GM19395 (cell line): ENCODE measurements around the gene TADA2B.
A peak's percentile ranks its signal among the peaks of the same experiment; 100 is the strongest.

Experiments
- ATAC-seq: cut with Tn5 transposase; IDR thresholded peaks from one replicate; pipeline ENCODE4 v1.9.1; 2021; ENCODE audit warnings: mild to moderate bottlenecking, moderate library complexity; ENCODE audit not compliant: unreplicated experiment

The TADA2B gene

DNA sequence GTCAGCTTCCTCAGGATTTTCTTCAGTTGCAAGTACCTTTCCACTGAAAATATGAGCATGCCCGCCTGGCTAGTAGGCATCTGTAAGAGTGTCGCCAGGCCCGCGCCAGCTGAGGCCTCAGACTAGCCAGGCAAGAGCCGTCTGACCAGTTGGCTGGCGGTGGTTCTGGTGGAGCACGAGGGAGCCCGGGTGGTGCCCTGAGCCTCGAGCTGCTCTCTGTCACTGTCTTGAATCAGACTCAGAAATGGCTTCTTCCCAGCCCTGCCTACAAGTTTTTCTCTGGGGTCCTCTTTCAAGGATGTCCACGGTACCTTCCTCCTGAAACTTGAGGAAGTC lies 12.8 kb downstream of the TADA2B start:
- ATAC-seq, result no peak

DNA sequence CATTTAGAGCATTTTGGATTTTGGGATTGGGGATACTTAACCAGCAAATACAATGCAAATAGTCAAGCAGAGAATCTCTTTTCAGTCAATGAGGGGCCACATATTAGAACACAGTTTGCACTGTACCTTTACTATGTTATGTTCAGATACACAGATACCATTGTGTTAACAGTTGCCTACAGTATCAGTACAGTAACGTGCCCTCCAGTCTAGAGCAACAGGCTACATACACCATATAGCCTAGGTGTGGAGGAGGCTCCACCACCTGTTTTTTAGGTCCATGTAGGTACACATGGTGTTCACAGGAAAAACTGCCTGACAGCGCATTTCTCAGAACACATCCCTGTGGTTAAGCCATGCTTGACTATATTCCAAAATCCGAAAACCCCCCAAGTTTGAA lies 15.6 kb downstream of the TADA2B start:
- ATAC-seq, result peak; percentile 27

DNA sequence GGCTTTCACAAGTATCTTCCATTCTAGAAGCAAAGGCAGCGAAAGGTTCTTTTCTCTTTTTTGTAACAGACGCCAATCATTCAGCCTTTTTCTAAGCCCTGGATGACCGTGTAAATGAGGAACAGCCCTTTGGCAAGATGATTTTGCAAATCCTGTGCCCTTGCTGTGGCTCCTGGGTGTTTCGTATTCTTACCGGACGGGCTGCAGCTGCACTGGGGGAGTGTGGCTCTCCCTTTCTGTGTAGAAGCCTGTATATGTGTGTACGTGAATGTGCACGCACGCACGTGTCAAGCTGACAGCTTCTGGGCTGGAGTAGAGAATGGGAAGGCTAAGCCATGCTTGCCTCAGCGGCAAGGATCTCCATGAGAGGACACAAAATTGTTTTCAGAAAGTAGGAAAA lies 16.5 kb downstream of the TADA2B start:
- ATAC-seq, result no peak

DNA sequence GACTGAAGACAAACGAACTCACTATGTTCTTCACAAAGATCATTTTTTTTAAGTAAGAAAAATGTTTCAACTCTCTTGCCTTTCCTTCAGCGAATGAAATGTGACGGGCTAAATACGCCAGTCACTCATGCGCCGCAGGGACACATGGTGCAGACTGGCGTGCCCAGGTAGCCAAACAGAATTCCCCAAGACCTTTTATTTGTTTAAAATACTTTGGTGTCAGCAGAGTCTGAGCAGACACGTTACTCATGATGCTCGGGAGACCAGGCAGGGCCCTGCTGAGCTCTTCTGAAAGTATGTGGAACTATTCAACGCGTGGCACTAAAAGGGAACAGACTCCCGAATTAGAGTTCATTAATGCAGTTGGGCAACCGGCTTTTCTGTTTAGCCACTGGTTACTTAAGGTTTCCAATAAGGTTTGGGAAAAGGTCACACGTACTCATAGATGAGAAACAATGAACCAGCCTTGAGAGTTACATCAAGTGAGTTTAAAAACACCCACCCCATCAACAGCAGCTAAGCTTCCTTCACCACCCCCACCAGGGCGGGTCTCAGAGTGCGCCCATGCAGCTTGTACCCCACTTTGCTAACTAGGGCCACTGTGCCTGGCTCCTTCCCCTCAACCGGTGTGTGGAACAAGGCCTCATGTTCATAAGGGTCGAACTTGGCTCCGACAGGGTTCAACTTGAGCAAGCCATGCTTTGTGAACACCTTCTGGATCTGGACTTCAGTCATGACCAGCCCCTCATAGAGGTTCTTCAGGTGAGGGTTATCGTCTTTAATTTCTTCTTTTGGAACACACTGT lies 17.4 kb downstream of the TADA2B start:
- ATAC-seq, result no peak

DNA sequence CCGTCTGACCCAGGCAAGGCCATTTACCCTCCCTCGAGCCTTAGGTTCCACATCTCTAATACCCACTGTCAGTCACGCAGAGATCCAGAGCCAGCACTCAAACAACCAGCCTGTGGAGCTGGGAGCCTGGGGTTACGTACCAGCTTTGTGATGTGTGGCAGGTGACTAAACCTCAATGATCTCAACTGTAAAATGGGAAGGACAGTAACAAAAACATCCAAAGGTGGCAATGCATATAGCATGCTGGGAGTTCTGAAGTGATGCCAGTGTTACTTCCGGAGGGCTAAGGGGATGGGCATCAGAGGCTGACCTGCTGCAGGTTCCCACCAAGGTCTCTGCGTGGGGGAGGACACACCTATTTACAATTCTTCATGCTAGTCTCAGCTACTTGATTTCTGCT lies 18.6 kb downstream of the TADA2B start:
- no peak for ATAC-seq

DNA sequence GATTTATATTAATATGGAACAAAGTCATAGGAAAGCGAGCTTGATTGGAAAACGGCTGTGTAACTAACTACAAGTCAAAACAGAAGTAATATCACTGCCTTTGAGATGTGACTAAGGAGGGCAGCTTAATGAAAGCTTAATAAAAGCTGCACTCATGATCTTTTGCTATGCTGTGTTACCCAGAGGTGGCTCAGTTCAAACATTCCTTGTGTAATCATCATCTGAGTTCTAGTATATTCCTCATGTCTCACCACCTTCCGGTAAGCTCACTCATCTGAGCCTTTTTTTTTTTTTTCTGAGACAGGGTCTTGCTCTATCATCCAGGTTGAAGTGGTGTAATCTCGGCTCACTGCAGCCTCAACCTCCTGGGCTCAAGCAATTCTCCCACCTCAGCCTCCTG lies 19.6 kb downstream of the TADA2B start:
- ATAC-seq, result no peak

DNA sequence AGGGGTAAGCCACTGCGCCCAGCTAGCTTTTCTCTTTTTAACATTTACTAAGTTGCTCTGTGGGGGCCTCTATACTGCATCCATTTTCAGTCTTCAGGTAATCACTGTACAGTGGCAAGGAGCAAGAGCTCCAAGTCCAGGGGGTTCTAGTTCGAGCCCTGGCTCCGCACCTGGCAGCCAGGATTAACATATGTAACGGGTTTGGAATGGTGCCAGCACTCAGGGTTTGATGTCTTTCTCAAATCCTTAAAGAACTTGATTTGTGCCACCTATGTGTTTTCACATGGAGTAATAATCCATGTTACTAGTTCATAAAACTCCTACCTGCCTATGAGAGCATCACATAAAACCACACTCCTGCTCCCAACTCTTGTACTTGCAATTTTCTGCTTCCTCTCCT lies 20.2 kb downstream of the TADA2B start:
- ATAC-seq, result no peak

DNA sequence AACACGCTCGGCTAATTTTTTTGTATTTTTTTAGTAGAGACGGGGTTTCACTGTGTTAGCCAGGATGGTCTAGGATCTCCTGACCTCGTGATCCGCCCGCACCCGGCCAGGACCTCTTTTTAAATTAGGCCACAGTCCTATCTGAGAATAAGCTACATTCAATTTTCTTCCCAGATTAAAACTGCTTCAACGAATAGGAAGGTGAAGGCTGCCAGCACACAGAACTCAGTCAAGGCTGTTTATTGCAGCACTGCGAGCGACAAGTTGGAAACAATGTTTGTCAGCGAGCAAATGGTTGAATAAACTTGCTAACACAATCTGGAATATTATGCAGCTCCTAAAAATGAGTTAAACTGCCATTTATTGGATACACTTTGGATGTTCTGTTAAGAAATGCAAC lies 22.8 kb downstream of the TADA2B start:
- ATAC-seq, result no peak

DNA sequence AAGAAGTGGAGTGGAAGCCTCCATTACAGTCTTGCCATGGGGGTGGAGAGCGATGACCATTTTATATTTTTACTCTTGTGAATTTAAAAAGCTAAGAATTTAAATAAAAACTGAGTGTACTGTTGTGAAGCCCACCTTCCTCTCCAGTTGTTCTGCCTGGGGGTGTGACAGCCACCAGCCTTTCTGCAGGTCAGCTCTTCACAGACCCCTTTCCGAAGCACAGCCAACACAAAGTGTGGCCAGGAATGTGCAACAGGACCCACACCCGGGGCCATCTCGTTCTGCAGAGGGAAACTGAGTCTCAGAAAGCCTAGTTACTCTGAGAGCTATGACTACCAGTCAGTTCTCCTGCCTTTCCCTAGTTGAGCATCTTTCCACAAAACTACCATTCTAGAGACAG lies 23.3 kb downstream of the TADA2B start:
- no peak for ATAC-seq

DNA sequence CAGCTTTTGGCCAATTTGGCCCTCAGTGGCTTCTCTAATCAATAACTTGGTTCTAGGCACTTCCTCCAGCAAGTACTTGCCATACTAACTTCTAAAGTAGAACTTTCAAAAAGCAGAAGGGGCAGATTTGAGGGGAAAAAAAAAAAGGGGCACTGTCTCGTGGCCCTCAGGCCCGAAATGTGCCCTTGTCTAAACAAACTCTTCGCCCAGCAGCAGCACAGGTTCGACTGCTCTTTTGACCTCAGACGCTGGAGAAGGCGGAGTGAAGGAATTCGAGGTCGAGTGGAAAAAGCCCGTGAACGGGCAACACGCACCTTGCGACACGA lies 23.9 kb downstream of the TADA2B start:
- ATAC-seq, result no peak

DNA sequence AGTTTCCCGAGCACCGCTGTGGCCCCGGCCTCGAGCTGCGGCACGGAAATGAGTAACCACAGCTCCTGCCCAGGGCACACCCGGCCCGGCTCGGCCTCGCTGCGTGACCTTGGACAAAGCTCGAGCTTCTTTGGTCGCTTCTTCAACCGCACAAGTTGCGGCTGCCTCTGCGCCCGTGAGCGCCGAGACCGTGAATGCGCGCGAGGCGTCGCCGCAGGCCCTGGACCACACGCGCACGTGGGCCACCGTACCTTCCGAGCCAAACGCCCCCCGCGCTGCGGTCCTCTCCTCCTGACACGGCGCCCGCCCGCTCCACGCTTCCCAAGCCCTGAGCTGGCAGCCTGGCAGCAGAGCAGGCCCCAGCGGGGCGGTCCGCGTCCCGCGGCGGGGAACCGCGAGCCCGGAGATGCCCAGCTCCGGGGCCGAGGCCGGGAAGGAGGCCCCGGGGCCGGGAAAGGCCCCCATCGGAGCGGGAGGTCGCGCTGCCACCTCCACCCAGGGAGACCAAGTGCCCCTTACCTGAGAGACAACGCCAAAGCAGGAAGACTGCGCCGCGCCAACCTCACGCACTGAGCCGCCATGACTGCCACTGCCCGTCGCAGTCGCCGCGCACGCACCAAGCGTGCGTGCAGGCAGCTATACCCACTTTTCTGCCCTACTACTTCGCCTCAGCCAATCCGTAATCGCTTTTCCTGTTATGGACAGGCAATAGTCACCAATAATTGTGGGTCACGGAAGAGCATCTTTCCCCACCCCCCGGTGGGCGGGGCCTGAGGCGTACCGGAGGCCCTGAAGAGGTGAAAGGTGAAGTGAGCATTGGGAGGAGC lies 24.5 kb downstream of the TADA2B start, which contains the start of gene GRPEL1:
TSS of gene GRPEL1 (minus strand) at position 613 of the 827 bp plus-strand sequence. CDS start at position 581, 32 bp downstream.
- peak; percentile 82 for ATAC-seq

DNA sequence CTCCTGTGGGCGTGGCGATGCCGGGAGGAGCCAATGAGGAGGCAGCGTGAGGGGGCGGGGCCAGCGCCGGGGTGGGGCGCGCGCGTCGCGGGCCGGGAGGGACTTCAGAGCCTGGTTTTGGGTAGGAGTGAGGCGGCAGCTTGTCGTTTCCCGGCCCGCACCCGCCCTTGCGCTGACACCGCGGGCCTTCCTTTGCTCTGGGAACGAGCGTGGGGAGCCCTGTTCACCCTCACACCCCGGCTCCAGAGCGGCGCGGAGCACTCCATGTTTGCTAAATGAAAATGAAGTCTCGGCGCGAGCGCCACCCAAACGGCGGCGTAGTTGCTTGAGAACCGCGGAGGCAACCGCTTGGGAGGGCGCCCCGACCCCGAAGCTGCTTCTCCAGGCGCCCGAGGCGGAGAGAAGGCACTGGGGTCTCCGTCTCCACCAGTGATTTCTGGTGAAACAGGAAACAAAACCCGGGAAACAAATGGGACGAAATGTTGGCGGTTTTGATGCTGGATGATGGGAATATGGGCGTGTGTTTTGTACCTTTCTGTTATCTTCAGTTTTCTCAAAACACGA lies 25.2 kb downstream of the TADA2B start:
- peak; percentile 37 for ATAC-seq

DNA sequence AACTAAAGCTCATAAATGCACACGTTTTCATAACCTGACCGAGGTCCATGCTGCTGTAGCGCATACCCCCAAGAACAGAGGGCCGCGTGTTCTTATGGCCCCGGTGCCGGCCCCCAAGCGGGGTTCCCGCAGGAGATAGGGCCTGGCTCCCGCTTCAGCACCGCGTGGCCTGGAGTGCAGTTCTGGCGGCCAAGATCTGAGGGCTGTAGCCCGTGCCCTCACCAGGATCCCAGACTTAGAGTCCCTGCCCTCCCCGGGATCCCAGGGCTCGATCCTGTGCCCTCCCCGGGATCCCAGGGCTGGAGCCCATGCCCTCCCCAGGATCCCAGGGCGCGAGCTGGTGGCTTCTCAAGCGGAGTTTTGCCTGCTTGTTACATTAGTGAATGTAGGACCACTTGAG lies 25.7 kb downstream of the TADA2B start:
- no peak for ATAC-seq

DNA sequence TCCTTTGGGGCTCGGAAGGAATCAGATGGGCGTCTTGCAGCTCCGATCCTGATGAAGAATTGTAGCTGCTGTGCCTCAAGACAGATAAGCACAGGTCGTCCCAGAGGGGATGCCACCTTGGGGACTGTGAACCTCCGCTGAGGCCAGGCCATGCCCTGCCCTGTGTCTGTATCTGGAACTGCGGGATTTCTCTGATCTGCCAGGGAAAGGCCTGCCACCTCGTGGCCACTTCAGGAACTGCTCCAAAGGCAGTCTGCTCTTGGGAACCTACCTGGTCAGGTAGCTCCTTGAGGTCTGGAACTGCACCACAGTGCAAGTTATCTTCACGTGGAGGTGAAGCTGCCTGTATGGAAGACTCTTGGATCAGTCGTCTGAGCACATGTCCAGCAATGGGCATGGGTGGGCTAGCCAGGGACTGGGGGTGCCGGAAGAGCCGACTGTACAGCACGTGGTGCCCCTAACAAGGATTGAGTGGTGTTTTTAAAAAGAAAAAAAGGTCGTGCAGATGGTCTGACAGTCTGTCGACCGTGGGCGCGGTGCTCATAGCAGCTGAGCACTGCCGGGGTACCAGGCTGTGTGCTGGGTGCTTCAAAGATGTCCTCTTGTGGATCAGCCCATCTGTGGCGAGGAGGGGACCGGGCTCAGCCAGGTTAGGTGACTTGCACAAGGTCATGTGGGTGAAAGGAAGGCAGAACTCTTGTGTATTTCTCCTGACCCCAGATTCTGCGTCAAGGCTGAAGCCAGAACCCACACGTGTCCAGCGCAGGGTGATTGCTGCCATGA lies 27.7 kb downstream of the TADA2B start:
- ATAC-seq, result no peak

DNA sequence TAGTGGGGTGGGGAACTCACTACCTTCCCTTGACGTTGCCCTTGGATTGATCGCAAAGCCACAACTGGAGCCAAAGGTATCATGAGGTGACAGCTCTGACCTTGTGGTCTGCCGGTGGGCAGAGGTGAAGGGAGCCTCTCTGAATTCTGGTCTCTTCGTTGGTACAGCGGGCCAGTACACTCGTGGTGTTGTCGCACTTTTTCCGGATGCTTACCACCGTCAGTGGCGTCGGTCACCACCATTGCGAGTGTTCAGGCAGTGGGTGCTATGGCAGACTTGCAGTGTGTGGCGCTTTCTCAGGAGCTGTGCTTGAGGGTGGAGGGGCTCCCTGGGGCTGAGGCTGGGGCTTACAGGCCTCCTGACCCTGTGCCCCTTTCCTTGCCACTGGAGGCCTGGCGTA lies 29.9 kb downstream of the TADA2B start:
- ATAC-seq, result no peak

DNA sequence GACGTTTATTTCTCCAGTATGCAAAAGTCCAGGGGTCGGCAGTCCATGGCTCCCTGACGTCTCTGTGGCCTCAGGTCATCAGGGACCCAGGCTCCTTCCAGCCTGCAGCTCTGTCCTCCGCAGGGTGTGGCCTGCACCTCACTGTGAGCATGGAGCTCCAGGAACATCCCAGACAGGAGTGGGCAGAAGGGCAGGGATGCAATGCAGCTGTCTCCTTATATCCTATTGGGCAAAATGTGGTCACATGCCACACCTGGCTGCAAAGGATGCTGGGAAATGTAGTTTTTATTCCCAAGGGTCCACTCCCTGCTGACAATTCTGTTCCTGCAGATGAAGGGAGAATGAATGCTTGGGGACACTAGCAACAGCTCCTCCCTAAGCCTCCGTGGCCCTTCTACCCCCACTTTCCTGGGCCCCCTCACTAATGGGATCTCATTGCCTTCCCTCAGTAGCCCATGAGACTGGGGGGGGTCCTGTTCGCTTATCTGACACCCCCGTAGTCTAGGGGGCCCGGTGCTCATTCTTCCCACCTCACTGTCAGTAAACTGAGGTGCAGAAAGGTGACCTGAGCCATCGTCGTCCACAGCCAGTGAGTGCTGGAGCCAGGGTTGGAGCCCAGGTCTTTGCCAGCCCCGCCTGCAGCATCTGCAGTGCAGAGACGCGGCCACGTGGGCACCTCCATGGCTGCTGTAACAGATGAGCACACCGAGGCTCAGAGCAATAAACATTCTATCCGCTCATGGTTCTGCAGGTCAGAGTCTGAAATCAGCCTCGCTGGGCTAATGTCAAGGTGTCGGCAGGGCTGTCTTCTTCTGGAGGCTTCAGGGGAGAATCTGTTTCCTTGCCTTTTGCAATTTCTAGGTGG lies 30.6 kb downstream of the TADA2B start:
- no peak for ATAC-seq

DNA sequence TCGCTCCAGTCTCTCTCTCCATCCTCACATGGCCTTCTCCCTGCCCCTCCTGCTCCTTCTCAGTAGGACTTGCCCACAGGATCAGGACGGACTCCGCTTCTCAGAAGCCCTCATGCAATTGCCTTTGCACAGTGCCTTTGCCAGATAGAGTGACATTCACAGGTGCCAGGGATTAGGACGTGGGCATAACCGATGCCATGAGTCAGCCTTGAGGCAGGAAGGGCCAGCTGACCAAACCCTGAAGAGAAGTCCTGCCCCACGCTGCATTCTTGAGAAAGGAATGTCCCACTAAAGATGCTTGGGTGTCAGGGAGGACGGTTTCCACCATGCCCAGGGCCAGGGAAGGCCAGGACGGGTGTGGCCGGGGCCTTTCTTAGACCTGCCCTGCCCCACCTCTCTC lies 31.3 kb downstream of the TADA2B start:
- no peak for ATAC-seq

DNA sequence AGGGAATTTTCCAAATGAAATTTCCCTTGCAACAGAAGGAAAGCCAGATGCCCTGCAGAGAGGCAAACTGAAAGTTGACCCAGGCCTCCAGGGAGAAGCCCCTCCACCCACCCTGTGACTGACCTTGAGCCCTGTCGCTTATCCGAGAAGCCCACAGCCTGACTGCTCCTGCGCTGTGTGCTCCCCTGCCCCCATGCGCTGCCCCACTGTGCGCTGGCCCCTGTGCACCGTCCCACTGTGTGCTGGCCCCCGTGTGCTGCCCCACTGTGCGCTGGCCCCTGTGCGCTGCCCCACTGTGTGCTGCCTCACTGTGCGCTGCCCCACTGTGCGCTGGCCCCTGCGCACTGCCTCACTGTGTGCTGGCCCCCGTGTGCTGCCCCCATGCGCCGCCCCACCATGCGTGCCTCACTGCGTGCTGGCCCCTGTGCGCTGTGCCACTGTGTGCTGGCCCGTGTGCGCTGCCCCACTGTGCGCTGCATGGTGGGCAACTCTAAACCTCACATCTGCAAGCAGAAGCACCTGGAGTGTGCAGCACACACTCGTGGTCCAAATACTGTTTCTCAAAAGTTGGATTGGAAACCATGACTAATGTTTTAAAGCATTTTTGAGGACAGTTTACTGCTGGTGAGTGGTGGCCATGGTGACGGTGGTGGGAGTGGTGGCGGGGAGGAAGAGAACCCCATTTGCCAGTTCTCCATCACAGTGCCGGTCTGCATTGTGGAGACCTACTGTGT lies 33.0 kb downstream of the TADA2B start:
- ATAC-seq, result no peak

DNA sequence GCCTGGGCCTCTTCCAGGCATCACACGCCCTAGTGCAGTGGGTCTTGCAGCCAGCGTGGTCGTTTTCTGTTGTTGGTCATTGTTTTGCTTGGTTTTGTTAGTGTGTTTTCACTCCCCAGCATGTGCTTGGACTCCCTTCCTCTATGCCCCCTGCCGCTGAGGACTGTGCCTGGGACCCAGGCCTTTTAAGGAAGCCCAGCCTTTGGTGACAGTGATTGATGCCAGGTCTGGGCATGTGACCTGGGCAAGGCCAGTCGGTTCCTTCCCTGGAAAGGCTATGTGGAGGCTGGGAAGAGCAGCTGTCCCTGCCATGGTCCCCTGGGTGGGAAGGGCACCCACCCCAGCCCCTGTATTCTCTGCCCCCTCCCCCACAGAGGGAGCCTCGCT lies 33.5 kb downstream of the TADA2B start:
- ATAC-seq, result no peak

DNA sequence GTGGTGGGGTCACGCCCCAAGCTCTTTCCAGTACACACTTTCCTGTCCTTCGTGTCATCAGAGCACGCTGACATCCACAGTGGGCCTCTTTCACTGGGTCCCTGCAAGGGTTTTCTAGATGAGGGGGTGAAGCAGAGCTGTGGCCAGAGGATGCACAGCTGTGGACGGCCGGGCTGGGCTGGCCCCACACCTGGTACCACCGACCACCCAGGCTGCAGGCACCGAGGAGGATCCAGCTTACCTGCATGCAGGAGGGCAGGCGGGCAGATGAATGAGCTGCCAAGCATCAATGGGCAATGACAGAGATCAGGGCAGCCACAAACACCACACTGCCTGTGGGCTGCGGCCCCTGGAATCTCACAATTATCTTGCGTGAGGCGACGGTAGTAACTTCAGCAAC lies 34.2 kb downstream of the TADA2B start:
- ATAC-seq, result no peak
